ENCODE results near the gene MYO9B.

DNA sequence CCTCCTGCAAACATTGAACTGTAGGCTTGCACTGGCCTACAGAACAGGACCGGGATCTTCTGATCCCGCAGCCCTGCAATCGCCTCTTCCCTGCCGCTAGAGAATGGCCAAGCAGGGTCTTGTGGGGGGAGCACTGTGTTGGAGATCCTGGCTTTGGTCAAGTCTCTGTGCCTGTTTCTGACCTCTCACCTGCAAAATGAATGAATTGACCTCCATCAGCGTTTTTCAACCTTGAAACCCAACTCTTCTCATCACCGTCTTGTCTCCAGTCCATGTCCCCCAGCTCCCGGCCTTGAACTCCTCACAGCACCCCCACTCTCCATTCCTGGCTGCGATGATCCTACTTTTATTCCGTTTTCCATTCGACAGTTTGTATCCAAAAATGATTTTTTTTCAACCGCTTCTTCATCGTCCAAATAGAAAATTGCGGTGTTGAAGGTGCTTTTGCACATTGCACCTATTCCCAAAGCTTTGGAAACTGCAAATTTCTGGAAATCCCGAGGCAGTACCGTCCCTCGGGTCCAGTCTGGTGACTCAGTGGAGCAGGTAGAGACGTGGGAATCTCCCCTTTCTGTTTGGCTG is 2.0 kb downstream of the MYO9B start:
- TF ChIP-seq L3MBTL2 (conservative IDR thresholded peaks at IDR 0.05): no peak
- no peak for TF ChIP-seq FOXK2 (IDR thresholded peaks at IDR 0.05)
- TF ChIP-seq SP1 (IDR thresholded peaks at IDR 0.05): no peak
- no peak for TF ChIP-seq ZNF384 (IDR thresholded peaks at IDR 0.05)
- TF ChIP-seq ELF4 (IDR thresholded peaks at IDR 0.05): no peak
- TF ChIP-seq NFRKB (IDR thresholded peaks at IDR 0.05): no peak
- TF ChIP-seq, protein P1, sequence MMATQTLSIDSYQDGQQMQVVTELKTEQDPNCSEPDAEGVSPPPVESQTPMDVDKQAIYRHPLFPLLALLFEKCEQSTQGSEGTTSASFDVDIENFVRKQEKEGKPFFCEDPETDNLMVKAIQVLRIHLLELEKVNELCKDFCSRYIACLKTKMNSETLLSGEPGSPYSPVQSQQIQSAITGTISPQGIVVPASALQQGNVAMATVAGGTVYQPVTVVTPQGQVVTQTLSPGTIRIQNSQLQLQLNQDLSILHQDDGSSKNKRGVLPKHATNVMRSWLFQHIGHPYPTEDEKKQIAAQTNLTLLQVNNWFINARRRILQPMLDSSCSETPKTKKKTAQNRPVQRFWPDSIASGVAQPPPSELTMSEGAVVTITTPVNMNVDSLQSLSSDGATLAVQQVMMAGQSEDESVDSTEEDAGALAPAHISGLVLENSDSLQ (IDR thresholded peaks at IDR 0.05): no peak
- no peak for TF ChIP-seq CTBP1 (IDR thresholded peaks at IDR 0.05; ENCODE audit: borderline replicate concordance)
- TF ChIP-seq FOXM1 (IDR thresholded peaks at IDR 0.05; ENCODE audit: borderline replicate concordance): no peak
- TF ChIP-seq TARDBP (IDR thresholded peaks at IDR 0.05): no peak
- no peak for TF ChIP-seq SUZ12 (IDR thresholded peaks at IDR 0.05)
